Erythroblast (primary cell): ENCODE data around the gene EDRF1.
"Not testable (repeated sequence)": the region's sequence is repeated elsewhere in the genome, so short reads cannot be mapped to it uniquely, and the experiment has no call there.

Source experiments
- DNase-seq, 2 experiments: peaks; one replicate each; lab custom pipeline; 2025; lab: John Stamatoyannopoulos, UW
- GATA1 ChIP-seq: IDR thresholded peaks from 2 replicates; pipeline ENCODE4 v1.6.1; 2011; ENCODE audit warnings: low read depth, mild to moderate bottlenecking, control low read depth, low read length, moderate library complexity
- POLR2A ChIP-seq: IDR thresholded peaks from 2 replicates; pipeline ENCODE4 v1.6.1; 2011; ENCODE audit warnings: mild to moderate bottlenecking, low read length

The EDRF1 gene

DNA sequence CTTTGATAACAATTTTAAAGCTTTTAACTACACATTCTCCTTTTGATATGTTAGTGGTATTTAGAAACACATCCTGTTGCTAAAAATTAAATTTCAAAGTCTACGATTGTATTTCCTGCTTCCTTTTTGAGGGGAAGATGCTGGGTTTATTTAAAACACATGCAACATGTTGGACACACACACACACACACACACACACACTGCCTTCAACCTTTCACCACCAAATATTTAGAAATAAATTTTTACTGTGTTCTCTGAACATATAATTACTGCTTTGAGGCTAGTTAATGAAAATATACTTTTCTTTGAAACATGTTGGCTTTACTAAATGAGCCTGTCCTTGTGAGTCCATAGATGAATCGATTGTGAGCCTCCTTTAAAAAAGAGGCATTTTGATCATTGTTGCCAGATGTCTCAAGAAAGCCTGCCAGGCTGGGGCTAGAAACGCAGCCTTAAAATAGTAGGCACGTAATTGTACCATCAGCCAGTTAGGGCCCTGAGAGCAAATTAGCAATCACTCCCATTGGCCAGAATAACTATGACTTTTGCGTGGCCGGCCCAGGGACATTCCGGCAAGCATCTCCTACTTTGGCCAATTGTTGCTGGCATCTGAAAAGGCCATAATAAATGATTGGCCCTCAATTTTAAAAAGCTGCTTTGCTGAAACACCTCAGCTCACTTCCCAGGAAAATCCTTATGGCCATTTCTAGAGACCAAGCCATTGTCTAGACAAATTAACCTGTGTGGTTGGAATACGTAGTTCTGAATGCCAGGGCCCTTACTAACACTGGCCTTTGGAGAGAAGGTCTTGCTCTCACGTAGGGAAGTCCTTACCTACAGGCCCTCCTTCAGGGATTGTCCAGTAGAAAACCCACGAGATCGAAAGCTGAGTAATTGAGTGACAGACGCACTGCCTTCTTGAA lies 26.6 kb upstream of the EDRF1 start:
- DNase-seq: no peak

GRCh38 chr10:125693524-125693847 lies 26.0 kb upstream of the EDRF1 start:
- DNase-seq: no peak
- TF ChIP-seq POLR2A: no peak
- no peak for TF ChIP-seq GATA1

More for the DNA sequence above, 26.6 kb upstream of the EDRF1 start:
- TF ChIP-seq GATA1: no peak
- no peak for TF ChIP-seq POLR2A

GRCh38 chr10:125694883-125695282 lies 24.6 kb upstream of the EDRF1 start:
- no peak for DNase-seq
- TF ChIP-seq GATA1 (no peak), POLR2A (no peak)

DNA sequence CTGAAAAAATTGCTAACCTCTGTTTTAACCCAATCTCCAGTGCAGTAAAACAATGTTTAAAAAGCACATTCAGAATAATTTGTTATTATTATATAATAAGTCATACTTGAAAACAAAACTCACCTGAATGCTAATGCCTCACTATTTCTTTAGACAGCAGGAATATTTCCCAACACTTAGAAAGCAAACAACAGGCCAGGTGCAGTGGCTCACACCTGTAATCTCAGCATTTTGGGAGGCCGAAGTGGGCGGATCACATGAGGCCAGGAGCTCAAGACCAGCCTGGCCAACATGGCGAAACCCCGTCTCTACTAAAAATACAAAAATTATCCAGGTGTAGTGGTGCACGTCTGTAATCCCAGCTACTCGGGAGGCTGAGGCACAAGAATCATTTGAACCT lies 22.6 kb upstream of the EDRF1 start:
- DNase-seq: not testable (repeated sequence)

DNA sequence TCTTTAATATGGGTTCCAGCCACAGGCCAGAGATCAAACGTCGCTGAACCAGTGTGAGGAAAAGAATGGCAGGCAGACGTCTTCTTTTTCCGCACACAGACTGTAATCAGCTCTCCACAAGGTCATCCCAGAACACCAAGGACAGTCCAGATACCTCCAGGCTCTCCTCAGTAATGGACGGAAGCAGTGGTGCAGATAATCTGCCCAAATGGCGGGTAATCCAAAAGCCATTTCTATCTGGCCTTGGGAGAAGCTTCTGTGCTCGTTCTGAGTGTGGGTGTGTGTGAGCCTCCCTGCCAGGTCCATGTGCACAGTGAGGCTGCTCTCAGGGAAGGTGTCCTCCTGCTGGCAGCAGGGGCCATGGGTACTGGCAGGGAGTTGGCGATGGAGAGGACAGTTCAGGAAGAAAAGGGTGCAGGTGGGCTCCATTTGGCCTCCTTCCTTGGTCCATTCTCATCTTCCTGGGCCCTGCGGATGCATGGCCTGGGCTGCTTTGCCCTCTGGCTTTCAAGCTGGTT lies 21.0 kb upstream of the EDRF1 start:
- DNase-seq: no peak
- TF ChIP-seq GATA1: no peak
- TF ChIP-seq POLR2A: no peak

GRCh38 chr10:125699562-125700143 lies 19.9 kb upstream of the EDRF1 start:
- DNase-seq: no peak
- TF ChIP-seq POLR2A (no peak), GATA1 (no peak)

GRCh38 chr10:125700355-125700911 lies 19.1 kb upstream of the EDRF1 start:
- TF ChIP-seq GATA1: no peak
- no peak for DNase-seq

GRCh38 chr10:125707541-125708468 lies 11.7 kb upstream of the EDRF1 start:
- TF ChIP-seq GATA1: no peak
- no peak for TF ChIP-seq POLR2A
- no peak for DNase-seq

GRCh38 chr10:125708971-125709503 lies 10.5 kb upstream of the EDRF1 start:
- no peak for TF ChIP-seq POLR2A
- TF ChIP-seq GATA1: no peak
- no peak for DNase-seq

GRCh38 chr10:125709553-125710474 lies 9.7 kb upstream of the EDRF1 start:
- no peak for DNase-seq
- no peak for TF ChIP-seq GATA1
- TF ChIP-seq POLR2A: no peak

DNA sequence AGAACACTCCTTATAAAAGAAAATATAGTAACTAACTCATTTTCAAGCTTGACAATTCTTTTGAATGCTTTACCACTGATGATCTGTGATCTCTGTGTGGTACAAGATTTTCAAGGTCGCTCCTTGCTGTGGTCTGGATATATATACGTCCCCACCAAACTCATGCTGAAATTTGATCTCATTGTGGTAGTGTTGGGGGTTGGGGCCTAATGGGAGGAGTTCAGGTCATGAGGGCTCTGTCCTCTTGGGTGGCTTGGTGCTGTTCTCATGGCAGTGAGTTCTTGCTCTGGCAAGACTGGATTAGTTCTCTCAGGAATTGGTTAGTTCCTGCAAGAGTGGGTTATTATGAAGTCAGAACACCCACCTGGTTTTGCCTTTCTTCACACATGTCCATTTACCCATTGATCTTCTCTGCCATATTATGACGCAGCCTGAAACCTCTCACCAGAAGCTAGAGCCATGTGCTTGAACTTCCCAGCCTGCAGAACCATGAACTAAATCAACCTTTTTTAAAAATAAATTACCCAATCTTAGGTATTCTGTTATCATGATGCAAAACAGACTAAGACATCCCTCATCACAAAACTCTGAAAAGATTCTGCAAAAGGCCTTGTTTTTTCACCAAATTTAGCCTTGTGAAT lies 8.3 kb upstream of the EDRF1 start:
- DNase-seq: no peak
- no peak for TF ChIP-seq POLR2A
- TF ChIP-seq GATA1: no peak

- DNase-seq: not testable (repeated sequence)
These were observed 4.8 kb upstream of the EDRF1 start for GRCh38 chr10:125714728-125715127.

- peak; percentile 56 to 63 for DNase-seq
- TF ChIP-seq GATA1 (no peak), POLR2A (no peak)
These were observed 483 bp downstream of the EDRF1 start for GRCh38 chr10:125720002-125720382.
